Activated B cell treated with CpG ODN at 0.5 μM for 24 hours (primary cell): ENCODE results near the gene KRT80. TPM values are rescaled to one million over a fixed set of nuclear protein-coding genes. Genes with fewer than 3 reads are reported as not detected.

Source experiments
- ATAC-seq: fragments of 200-7000 bp; cut with Tn5 transposase; one replicate; pipeline ENCODE4 v1.10.0; 2021; ENCODE audit warnings: low read depth, mild to moderate bottlenecking, moderate library complexity
- CTCF ChIA-PET: fragments of 350-600 bp; sonication (Branson Sonifier 250); formaldehyde crosslinking; loops from one replicate; lab custom pipeline; 2021; ENCODE audit warnings: antibody characterized with exemption; lab: Charles Lee
- POLR2A ChIA-PET: fragments of 350-600 bp; sonication (Branson Sonifier 250); formaldehyde crosslinking; loops from one replicate; lab custom pipeline; 2021; ENCODE audit warnings: antibody characterized with exemption; lab: Charles Lee
- DNase-seq: peaks from one replicate; pipeline ENCODE4 v3.0.0; 2022
- H3K27ac Mint-ChIP-seq: one replicate; pipeline ENCODE4 v1.8.0; 2020; ENCODE audit warnings: mixed read lengths
- H3K27me3 Mint-ChIP-seq: one replicate; pipeline ENCODE4 v1.8.0; 2021; ENCODE audit warnings: mixed read lengths
- H3K36me3 Mint-ChIP-seq: one replicate; pipeline ENCODE4 v1.8.0; 2021; ENCODE audit warnings: low read depth, mixed read lengths
- H3K4me1 Mint-ChIP-seq: one replicate; pipeline ENCODE4 v1.8.0; 2021; ENCODE audit warnings: mixed read lengths
- H3K4me3 Mint-ChIP-seq: one replicate; pipeline ENCODE4 v1.8.0; 2020; ENCODE audit warnings: mild to moderate bottlenecking, mixed read lengths
- H3K9me3 Mint-ChIP-seq: one replicate; pipeline ENCODE4 v1.8.0; 2020; ENCODE audit warnings: mixed read lengths
- intact Hi-C: fragments of 100-400 bp; cut with micrococcal nuclease; formaldehyde crosslinking; loops from one replicate; pipeline ENCODE4 v1.15.1; 2024
- total RNA-seq: library from RNA; stranded (reverse); gene quantifications from 2 replicates; pipeline ENCODE4 v1.2.3, GENCODE V29; 2022
- TF ChIP-seq, protein P1 (sequence below): fragments of 200-600 bp; IDR thresholded peaks from one replicate; pipeline ENCODE4 v1.8.0; 2022; ENCODE audit warnings: antibody characterized with exemption, mild to moderate bottlenecking

Gene KRT80
- total RNA-seq, 1 donor from 2014 or later: not detected

DNA sequence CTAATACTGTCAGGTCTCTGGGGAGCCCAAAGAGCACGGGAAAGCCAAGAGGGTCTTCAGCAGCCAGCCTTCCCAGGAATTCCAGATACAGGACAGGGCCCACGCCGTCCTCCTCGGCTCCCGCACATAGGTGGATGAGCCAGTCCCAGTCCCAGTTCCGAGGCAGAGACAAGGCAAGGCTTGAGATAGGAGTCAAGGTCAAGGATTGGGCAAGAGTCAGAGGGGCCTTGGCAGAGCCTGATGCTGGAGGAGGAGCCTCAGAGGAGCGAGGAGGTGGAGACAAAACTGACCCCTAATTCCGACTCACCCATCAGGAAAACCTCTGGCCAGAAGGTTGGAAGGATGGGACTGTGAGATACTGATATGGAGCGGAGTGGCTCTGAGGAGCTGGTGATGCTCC, 21.0 kb downstream of the KRT80 start:
- H3K27me3 Mint-ChIP-seq: no peaks in the 10 kb centered on the region
- no peak overlapping the region for H3K27ac Mint-ChIP-seq
- intact Hi-C loops: no loop called here
- DNase-seq (no peak), ATAC-seq (no peak)
- H3K36me3 Mint-ChIP-seq: no peaks in the 10 kb centered on the region
- ChIA-PET POLR2A (no interaction called here), CTCF (no interaction called here)
- H3K4me3 Mint-ChIP-seq: no peak overlapping the region
- no peaks in the 10 kb centered on the region for H3K4me1 Mint-ChIP-seq
- H3K9me3 Mint-ChIP-seq: no peaks in the 10 kb centered on the region
- TF ChIP-seq, protein P1, sequence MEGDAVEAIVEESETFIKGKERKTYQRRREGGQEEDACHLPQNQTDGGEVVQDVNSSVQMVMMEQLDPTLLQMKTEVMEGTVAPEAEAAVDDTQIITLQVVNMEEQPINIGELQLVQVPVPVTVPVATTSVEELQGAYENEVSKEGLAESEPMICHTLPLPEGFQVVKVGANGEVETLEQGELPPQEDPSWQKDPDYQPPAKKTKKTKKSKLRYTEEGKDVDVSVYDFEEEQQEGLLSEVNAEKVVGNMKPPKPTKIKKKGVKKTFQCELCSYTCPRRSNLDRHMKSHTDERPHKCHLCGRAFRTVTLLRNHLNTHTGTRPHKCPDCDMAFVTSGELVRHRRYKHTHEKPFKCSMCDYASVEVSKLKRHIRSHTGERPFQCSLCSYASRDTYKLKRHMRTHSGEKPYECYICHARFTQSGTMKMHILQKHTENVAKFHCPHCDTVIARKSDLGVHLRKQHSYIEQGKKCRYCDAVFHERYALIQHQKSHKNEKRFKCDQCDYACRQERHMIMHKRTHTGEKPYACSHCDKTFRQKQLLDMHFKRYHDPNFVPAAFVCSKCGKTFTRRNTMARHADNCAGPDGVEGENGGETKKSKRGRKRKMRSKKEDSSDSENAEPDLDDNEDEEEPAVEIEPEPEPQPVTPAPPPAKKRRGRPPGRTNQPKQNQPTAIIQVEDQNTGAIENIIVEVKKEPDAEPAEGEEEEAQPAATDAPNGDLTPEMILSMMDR: no peak

DNA sequence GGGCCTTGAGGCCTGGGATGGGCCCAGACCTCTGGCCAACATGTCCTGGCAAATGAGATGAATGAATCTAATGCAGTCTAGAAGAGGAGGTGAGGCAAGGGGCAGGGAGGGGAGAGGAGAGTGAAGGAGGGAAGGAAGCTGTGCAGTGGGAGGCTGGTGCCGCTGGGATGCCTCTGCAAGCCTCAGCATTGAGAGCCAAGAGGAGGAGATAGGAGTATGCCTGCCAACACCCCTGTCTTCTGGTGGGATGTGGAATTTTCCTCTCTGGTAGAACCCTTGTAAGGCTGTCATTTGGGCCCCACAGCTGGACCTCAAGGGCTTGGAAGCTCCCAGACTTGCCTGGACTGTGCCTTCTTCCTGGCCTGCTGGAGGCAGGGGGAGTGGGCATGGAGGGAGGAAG, 21.9 kb downstream of the KRT80 start:
- DNase-seq: no peak
- TF ChIP-seq, protein P1: no peak
- ChIA-PET CTCF (no interaction called here), POLR2A (interaction anchor here (0.5 kb wide), 1 partner anchor 145 kb away, joined by 3 read pairs; no protein-coding TSS in a partner anchor)
- Mint-ChIP-seq H3K27me3 (peaks cover 5% of the 10 kb centered on the region), H3K27ac (no peak overlapping the region), H3K36me3 (no peaks in the 10 kb centered on the region), H3K4me3 (no peak overlapping the region), H3K9me3 (no peaks in the 10 kb centered on the region), H3K4me1 (no peaks in the 10 kb centered on the region)
- no peak for ATAC-seq
- intact Hi-C loops: loop anchor here (5.0 kb wide), 1 partner anchor 702 kb away; no protein-coding TSS in a partner anchor

DNA sequence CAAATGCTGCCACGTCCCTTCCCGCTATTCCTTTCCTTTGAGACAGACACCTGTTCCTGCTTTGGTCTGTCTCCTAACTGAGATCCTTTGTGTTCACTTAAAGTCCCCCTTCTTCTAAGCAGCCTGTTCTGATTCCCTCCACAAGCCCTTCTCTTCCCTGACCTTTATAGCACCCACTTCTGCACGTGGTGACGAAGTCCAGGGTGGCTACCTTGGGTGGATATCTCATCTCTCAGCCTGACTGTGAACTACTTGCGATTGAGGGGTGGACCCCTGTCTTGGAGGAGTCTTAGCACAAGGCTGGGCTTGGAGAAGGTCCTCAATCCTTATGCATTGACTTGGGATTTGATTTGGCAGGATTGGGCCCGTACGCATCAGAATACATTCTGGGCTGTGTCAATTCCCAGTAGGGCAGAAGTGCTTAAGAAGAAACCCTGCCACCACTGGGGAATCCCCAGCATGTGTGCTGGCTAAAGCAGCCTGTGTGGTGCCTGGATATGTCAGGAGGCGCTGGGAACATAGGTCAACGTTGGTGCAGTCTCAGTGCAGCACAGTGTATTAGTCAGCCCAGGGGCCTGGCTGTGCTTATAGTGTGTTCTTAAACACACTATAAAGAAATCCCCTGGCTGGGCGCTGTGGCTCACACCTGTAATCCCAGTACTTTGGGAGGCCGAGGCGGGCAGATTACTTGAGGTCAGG, 23.6 kb downstream of the KRT80 start:
- no peaks in the 10 kb centered on the region for H3K36me3 Mint-ChIP-seq
- DNase-seq (no peak), ATAC-seq (no peak)
- no peak overlapping the region for H3K27ac Mint-ChIP-seq
- no peaks in the 10 kb centered on the region for H3K4me1 Mint-ChIP-seq
- TF ChIP-seq, protein P1: no peak
- intact Hi-C loops: loop anchor here (5.0 kb wide), 1 partner anchor 704 kb away; no protein-coding TSS in a partner anchor
- CTCF ChIA-PET: no interaction called here
- H3K27me3 Mint-ChIP-seq: peaks cover 10% of the 10 kb centered on the region
- H3K9me3 Mint-ChIP-seq: no peaks in the 10 kb centered on the region
- H3K4me3 Mint-ChIP-seq: no peak overlapping the region
- POLR2A ChIA-PET: no interaction called here

DNA sequence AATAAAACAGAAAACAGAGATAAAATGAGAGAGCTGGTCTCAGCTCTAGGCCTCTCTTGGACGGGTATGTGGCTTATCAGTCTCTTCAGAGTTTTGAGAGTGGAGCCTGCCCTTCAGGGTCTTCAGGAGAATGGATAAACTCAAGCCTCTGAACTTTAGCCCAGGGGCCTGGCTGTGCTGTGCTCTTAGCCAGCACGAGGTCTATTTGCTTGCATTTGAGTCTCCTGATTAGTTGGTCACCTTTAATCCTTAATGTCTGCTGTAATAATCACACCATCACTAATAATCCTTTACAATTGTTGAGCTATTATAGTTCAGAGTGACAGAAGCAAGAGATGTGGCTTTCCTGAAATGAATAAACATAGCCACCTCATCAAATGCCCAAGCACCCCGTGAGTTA, 24.3 kb downstream of the KRT80 start:
- CTCF ChIA-PET: interaction anchor here (0.9 kb wide), 1 partner anchor 11 kb away, joined by 3 read pairs; no protein-coding TSS in a partner anchor
- POLR2A ChIA-PET: no interaction called here
- no peak overlapping the region for H3K27ac Mint-ChIP-seq
- H3K27me3 Mint-ChIP-seq: peaks cover 10% of the 10 kb centered on the region
- no peaks in the 10 kb centered on the region for H3K9me3 Mint-ChIP-seq
- ATAC-seq (no peak), DNase-seq (no peak)
- TF ChIP-seq, protein P1: no peak
- H3K4me3 Mint-ChIP-seq: no peak overlapping the region
- H3K4me1 Mint-ChIP-seq: no peaks in the 10 kb centered on the region
- no peaks in the 10 kb centered on the region for H3K36me3 Mint-ChIP-seq
- intact Hi-C loops: loop anchor here (5.0 kb wide), 1 partner anchor 705 kb away; no protein-coding TSS in a partner anchor

DNA sequence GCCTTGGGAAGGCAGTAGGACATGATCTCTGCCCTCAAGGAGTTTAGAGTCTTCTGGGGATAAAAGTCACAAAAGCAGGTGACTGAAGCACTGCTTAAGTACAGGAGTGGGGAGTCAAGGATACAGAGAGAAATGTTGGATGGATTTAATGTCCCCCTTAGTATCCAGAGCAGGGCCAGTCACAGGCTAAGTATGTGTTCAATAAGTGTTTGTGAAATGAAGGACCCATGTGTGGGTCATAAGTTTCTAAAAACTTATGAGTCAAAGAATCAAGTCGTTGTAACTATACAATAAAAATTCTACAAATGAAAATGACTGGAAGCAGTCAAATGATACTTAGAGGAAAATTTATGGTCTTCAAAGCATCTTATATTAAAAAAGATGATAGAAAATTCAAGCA, 25.1 kb downstream of the KRT80 start:
- intact Hi-C loops: loop anchor here (5.0 kb wide), 1 partner anchor 706 kb away; no protein-coding TSS in a partner anchor
- ATAC-seq (no peak), DNase-seq (no peak)
- POLR2A ChIA-PET: no interaction called here
- TF ChIP-seq, protein P1: no peak
- no peaks in the 10 kb centered on the region for H3K4me1 Mint-ChIP-seq
- H3K4me3 Mint-ChIP-seq: no peak overlapping the region
- H3K36me3 Mint-ChIP-seq: no peaks in the 10 kb centered on the region
- CTCF ChIA-PET: interaction anchor here (0.9 kb wide), 1 partner anchor 10 kb away, joined by 3 read pairs; no protein-coding TSS in a partner anchor
- peaks cover 10% of the 10 kb centered on the region for H3K27me3 Mint-ChIP-seq
- no peak overlapping the region for H3K27ac Mint-ChIP-seq
- H3K9me3 Mint-ChIP-seq: no peaks in the 10 kb centered on the region
